Measurements from ENCODE around the gene DNAH12.
"Not testable (repeated sequence)": the region's sequence is repeated elsewhere in the genome, so short reads cannot be mapped to it uniquely, and the experiment has no call there.

The DNAH12 gene

GRCh38 chr3:57331078-57331610 lies 213.0 kb downstream of the DNAH12 start:
- no peak for DNase-seq (ENCODE audit: low read depth, low spot score)

- DNase-seq (ENCODE audit: low read depth, low spot score) = not testable (repeated sequence)
These were observed 217.6 kb downstream of the DNAH12 start for GRCh38 chr3:57326498-57326897.

GRCh38 chr3:57314204-57314603 lies 229.9 kb downstream of the DNAH12 start:
- no peak for DNase-seq (ENCODE audit: low read depth, low spot score)

- DNase-seq (ENCODE audit: low read depth, low spot score) = no peak
These were observed 234.3 kb downstream of the DNAH12 start for GRCh38 chr3:57309769-57310360.

GRCh38 chr3:57303520-57303919 lies 240.6 kb downstream of the DNAH12 start:
- DNase-seq (ENCODE audit: low read depth, low spot score) = not testable (repeated sequence)

DNA sequence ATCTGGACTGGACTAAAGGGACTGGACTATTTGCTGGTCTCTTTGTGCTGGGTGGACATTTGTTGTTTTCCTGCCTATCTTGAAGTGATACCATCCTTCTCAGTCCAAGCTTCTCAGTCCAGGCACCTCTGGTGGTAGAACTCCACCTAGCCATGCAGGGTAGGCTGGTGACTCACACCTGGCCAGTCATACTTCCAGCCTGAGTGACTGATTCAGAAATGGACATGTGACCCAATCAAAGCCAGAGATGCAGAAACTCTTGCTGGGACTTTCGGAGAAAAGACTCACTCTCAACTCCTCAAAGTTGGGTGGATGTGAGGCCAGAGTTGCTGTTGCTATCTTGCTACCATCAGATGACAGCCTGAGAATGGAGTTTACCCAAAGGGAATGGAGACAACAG lies 246.1 kb downstream of the DNAH12 start:
- DNase-seq (ENCODE audit: low read depth, low spot score) = no peak

DNA sequence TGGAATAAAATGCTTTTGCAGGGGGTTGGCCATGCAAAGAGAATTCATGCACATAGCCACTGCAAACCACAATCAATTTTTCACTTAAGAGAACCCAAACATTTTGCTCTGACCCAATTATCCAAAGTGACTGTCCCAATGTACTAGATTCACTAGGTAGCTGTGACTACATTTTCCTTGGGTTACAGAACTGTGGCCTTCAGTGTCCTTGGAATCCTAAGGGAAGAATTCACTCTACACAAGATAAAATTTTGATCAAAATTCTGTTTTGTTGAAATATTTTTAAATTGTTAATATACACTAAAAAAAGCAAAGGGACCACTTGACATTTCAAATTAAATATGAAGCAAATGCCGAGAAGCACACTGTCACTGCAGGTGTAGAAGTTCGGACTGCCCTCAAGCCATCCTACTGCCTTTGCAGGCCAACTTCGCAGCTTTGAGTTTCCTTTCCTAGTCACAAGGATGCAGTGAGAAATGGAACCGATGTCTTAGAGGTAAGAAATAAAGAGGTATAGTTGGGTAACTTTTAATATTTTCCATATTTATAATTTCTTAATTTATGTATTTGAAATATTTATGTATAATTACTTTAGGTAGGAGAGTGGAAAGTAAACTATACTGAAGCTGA lies 251.1 kb downstream of the DNAH12 start:
- DNase-seq (ENCODE audit: low read depth, low spot score) = no peak

DNA sequence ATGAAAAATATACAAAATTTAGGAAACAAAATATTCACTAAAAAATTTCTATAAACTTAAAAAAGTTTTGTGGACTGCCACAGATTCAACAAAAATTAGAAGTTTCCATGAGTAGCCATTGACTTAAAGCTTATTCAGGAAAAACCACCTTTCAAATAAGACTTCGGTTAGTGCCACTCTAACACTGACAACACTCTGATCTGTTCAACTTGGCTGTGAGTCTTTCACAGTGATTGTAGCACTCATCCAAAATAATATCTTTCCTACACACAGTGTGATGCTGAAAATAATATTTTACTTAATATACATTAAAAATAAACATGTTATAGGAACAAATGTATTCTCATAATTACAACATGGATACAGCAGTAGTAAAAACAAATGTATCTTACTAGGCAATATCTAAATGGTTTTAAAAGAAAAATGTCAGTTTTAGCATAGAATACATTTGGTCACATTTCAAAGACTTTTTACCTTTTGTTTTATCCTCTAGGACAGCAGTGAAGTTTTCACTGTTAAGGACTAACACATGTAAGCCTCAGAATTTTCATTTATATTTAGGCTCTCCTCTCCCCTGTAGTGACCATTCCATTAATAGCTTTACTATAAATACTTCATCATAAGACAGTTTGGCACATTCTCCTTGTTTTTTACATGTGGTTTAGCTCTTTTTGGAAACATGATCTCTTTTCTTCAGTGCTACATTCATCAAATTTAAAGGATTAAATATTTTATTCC lies 251.8 kb downstream of the DNAH12 start, which contains the start of gene ASB14:
ASB14 (minus strand) TSS at position 527 of the 738 bp plus-strand sequence. CDS start 652 bp downstream, outside the sequence.
- DNase-seq (ENCODE audit: low read depth, low spot score) = no peak

DNA sequence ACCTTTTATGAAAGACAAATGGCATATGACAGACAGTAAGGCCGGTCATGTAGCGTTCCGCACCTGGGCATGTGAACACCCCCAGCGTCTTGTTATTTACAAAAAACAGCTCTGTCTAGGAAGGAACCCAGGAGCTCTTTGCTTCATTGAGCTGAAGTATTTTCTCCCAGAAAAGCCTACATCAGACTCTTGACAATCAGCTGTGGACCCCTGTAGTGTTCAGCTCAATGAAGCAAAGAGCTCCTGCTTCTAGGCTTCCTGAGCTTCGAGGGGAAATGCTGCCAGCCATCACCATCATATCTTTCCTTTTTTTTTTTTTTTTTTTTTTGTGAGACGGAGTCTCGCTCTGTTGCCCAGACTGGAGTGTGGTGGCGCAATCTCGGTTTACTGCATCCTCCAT lies 255.7 kb downstream of the DNAH12 start:
- no peak for DNase-seq (ENCODE audit: low read depth, low spot score)

DNA sequence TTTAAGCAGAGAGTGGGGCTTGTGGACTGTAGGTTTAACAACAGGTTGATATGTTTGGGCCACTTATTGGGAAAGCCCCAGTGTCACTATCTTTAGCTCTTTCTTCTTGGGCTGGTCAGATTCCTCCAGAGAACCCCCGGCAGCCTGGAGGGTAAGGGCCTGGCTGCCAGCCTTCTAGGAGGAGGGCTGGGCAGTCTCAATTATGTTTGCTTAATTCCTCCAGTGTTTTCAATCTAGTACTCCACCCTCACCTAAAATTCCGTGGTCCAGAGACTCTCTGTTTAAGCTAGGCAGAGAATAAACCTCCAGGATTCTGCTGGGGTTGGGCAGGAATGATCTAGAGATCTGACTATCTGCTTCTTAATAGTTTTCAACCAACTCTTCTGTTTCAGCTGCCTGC lies 256.9 kb downstream of the DNAH12 start:
- no peak for DNase-seq (ENCODE audit: low read depth, low spot score)

DNA sequence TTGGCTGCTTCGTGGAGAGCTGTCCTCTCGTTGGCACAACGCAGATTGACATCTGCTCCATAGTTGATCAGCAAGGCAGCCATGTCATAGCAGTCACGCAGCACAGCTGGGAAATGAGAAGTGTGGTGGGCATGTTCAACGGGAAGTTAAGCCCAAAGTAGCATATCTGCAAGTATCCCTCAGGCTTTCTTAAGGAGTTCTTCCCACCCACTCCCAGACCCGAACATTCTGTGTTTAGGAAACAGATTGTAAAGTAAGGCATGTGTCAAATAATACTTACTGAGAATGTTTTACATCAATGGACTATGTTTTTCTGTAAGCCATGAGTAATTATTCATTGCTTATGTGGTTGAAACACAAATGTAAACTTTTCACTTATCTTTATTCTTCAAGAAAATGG lies 260.8 kb downstream of the DNAH12 start:
- DNase-seq (ENCODE audit: low read depth, low spot score) = no peak

DNA sequence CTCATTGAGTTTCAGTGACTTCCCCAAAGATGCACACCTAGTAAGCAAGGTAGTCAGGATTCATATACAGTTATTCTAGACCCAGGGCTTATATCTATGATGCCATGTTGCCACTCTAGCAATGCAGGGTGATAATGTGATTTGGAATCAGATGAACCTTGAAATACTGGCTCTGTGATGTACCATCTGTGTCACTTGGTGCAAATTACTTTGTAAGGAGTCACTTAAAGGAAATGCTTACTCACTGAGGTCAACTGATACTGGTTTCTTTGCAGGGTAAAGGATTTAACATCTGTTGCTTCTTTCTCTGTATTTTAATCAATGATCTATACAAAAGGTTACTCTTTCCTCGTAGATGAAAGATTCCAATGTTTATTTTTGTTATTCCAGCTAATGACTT lies 262.4 kb downstream of the DNAH12 start:
- DNase-seq (ENCODE audit: low read depth, low spot score) = no peak

GRCh38 chr3:57279685-57280084 lies 264.5 kb downstream of the DNAH12 start:
- no peak for DNase-seq (ENCODE audit: low read depth, low spot score)

DNA sequence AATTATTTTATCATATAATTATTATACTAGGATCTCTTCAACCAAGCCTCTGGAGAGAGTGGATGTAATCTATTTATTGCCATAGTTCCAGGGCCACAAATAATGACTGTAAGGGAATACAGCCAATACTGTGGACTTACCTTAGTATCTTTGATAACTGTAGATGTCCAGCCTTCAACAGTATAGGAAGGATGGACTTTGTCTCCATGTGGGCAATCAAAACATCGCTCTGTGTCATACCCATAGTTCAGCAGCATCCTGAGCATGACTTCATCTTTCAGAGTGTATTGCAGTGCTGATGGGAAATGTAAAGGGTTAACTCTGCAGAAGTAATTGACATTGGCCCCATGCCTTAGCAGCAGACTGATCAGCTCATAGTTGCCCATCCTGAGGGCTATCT lies 265.9 kb downstream of the DNAH12 start:
- no peak for DNase-seq (ENCODE audit: low read depth, low spot score)

- no peak for DNase-seq (ENCODE audit: low read depth, low spot score)
These were observed 268.8 kb downstream of the DNAH12 start for GRCh38 chr3:57275393-57275792.

DNA sequence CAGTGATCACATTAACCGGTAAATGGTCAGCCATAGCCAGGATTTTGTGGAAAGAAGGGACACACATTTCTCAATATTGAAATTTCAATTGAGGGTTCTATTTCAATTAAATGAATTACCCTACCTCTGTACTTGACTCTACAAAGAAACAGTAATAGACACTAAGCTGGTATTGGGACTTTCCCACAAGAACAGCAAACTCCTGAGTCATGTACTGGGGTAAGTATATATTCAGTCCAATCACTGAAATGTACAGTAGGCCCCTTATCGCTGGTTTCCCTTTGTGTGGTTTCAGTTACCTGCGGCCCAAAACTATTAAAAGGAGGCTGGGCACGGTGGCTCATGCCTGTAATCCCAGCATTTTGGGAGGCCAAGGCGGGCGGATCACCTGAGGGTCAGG lies 269.3 kb downstream of the DNAH12 start:
- DNase-seq (ENCODE audit: low read depth, low spot score) = no peak

GRCh38 chr3:57268416-57268815 lies 275.7 kb downstream of the DNAH12 start:
- DNase-seq (ENCODE audit: low read depth, low spot score) = no peak

DNA sequence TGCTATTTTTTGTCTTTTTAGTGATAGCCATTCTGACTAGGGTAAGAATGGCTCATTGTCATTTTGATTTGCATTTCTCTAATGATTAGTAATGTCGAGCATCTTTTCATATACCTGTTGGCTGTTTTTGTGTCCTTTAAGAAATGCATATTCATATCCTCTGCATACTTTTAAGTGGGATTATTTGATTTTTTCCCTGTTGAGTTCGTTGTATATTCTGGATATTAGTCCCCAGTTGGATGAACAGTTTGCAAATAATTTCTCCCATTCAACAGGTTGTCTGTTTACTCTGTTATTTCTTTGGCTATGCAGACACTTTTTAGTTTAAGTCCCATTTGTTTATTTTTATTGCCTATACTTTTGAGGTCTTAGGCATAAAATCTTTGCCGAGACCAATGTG lies 282.2 kb downstream of the DNAH12 start:
- DNase-seq (ENCODE audit: low read depth, low spot score) = no peak

DNA sequence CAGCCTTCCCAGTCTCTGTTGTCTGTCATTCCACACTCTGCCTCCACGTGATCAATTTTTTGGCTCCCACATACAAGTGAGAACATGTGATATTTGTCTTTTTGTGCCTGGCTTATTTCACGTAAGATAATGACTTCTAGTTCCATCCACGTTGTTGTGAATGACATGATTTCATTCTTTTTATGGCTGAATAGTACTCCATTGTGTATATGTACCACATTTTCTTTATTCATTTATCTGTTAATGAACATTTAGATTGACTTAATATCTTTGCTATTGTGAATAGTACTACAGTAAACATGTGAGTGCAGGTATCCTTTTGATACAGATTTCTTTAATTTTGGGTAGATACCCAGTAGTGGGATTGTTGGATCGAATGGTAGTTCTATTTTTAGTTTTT lies 283.0 kb downstream of the DNAH12 start:
- DNase-seq (ENCODE audit: low read depth, low spot score) = no peak

DNA sequence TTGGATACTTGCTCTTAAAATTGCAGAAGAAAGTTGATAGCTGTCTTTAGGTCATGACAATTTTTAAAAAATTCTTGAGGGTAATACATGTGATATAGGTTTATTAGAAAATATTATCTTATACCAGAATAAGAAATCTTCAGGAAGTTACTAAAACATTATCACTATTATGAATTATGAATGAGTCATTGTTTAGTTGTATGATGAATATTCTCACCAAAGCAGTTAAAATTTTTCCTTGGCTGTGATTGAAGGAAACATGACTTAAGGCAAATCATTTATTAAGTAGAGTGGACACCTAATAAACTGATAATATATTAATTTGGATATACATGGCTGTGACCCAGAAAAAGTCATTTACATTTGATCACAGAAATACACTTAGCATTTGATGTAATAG lies 286.5 kb downstream of the DNAH12 start:
- DNase-seq (ENCODE audit: low read depth, low spot score) = no peak

DNA sequence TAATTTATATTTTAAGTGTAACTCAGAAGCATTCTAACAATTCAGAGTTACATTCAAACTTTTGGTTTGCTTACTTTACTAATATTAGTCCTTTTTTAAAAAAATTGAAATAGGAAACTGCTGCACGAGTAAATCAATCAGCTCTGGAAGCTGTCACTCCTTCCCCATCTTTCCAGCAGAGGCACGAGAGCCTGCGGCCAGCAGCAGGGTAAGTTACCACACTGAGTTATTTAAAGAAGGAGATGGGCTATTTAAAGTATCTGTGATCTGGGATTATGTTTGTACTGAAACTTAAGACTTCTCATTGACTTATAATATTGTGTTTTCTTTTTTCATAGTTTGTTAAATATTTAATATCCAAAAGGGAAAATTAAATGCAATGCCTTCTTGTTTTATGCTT lies 287.3 kb downstream of the DNAH12 start:
- no peak for DNase-seq (ENCODE audit: low read depth, low spot score)

GRCh38 chr3:57252404-57252803 lies 291.7 kb downstream of the DNAH12 start:
- DNase-seq (ENCODE audit: low read depth, low spot score) = no peak

DNA sequence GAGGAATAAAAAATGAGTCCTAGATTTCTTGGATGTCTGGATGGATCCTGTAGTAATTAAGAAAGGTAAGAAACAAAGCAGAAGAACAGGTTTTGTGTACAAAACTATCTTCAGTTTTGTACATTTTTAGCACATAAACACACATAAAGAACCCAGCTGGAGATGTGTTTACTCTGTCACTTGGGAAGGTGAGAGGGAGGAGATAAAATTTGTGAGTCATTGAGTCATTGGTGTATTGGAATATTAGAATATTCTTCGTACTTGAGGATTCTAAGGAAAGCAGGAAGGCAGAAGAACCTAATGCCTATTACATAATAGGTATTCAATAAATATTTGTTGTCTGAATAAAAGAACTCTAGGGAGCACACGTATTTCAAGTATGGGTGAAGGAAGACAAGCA lies 299.2 kb downstream of the DNAH12 start:
- DNase-seq (ENCODE audit: low read depth, low spot score) = no peak

Measured in activated CD4-positive, CD25-positive, alpha-beta regulatory T cell treated with anti-CD3 and anti-CD28 coated beads, Interleukin-2, amount 50 U/mL, for 16 hours (primary cell).